GM13976 (cell line): ENCODE data around the gene GNAI1.

Experiments used
- DNase-seq: peaks from one replicate; pipeline ENCODE4 v3.0.0; 2012; ENCODE audit warnings: low spot score
- CTCF ChIP-seq: IDR thresholded peaks from 2 replicates; pipeline ENCODE4 v1.5.1; 2012; ENCODE audit warnings: borderline replicate concordance, mild to moderate bottlenecking; ENCODE audit not compliant: insufficient read depth; ENCODE audit errors: extremely low read depth, missing control alignments, control extremely low read depth
- in situ Hi-C: fragments of 300-500 bp; cut with MboI; formaldehyde crosslinking; loops from one replicate; pipeline ENCODE4 v1.12.0; 2022; ENCODE audit warnings: low sequenced_read_pairs, mixed read lengths, inconsistent platforms; ENCODE audit not compliant: unreplicated experiment

GNAI1 gene

GRCh38 chr7:80107278-80107677 is 27.4 kb upstream of the GNAI1 start:
- no peak for TF ChIP-seq CTCF
- in situ Hi-C loops: no loop called here
- DNase-seq: no peak

- no peak for DNase-seq
- TF ChIP-seq CTCF: no peak
- in situ Hi-C loops: no loop called here
Measured at GRCh38 chr7:80110376-80110775, 24.3 kb upstream of the GNAI1 start.

- TF ChIP-seq CTCF: no peak
- DNase-seq: no peak
- in situ Hi-C loops: no loop called here
Measured at GRCh38 chr7:80114159-80114558, 20.5 kb upstream of the GNAI1 start.

DNA sequence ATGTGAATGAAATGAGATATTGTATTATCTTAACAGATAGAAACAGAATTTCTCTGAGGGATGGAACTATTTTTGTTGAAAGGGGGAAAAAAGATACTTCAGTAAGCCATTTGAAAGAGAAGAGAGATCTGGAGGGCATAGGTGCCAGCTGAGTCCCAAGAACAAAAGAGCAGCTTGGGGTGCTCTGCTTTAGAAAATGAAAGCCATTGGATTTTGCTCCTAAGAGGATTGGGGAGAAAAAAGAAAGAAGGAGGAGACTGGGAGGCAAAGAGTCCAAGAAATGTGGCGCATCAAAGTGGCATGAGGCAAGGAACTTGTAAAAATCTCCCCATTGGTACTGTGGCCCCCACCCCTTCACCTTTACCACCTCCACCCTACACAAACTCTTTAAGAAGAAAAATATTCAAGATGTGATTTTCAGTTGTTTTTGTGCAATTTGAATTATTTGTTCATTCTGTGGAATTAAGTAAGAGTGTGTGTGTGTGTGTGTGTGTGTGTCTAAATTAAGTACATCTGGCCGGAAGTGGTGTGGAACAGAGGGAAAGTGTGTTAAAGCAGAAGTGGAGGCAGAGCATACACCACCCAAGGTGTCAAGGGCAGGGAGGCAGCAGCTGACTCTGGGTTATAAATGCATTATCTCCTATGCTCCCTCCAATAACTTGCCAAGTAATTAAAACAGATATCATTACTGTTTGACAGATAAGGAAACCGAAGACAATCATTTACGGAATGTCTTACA is 9.9 kb upstream of the GNAI1 start:
- DNase-seq: no peak
- in situ Hi-C loops: no loop called here
- no peak for TF ChIP-seq CTCF

DNA sequence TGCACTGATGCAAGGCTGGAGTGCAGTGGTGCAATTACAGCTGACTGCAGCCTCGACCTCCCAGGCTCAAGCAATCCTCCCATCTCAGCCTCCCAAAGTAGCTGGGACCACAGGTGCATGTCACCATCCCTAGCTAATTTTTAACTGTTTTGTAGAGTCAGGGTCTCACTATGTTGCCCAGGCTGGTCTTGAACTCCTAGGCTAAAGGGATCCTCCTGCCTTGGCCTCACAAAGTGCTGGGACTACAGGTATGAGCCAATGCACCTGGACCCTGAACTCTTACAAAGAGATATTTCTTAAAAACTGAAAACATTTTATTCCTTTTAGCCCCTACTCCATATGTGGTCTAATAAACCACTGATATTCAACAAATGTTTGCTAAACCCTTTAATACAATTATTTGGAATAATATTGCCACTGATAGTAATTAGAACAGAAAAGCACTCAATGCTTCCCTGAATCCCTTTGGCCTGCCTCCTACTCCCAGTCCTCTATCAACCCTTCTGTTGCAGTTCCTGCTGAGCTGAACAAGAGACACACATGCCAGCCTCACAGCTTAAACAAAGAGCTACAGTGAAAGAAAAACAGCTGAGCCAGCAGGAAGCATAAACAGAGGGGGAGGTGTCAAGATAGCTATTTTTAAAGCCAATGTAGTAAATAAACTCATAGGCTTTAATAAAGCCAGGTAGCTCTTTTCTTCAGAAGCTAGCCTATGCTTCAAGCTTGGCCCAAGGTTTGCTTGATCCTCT is 7.0 kb upstream of the GNAI1 start:
- TF ChIP-seq CTCF: no peak
- DNase-seq: no peak
- in situ Hi-C loops: no loop called here

GRCh38 chr7:80128918-80129317 is 5.7 kb upstream of the GNAI1 start:
- in situ Hi-C loops: no loop called here
- no peak for TF ChIP-seq CTCF

DNA sequence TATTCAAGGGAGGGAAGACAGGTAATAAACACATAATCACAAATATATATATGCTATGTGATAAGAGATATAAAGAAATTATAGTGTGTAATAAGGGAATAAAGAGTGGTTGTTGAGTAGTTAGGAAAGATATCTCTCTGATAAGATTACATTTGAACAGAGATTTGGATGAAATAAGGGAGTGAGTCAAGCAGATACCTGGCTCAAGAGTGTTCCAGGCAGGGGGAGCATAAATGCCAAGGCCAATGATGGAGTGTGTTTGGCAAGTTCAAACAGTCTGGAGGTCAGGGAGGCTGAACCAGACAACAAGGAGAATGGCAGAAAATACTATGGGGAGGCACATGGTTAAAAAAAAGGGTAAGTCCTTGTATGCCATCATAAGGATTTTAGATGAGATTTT is 4.8 kb upstream of the GNAI1 start:
- in situ Hi-C loops: no loop called here
- TF ChIP-seq CTCF: no peak
- no peak for DNase-seq

More at GRCh38 chr7:80128918-80129317, 5.7 kb upstream of the GNAI1 start:
- DNase-seq: no peak
